GM20000 (cell line): ENCODE data around the gene MTMR2.

Source experiments
- DNase-seq: peaks from one replicate; pipeline ENCODE4 v3.0.0; 2012; ENCODE audit warnings: low spot score
- CTCF ChIP-seq: IDR thresholded peaks from 2 replicates; pipeline ENCODE4 v1.5.1; 2012; ENCODE audit warnings: mild to moderate bottlenecking, control low read depth; ENCODE audit errors: extremely low read depth, missing control alignments

The MTMR2 gene

GRCh38 chr11:95805869-95806268 is 118.0 kb downstream of the MTMR2 start:
- DNase-seq, result no peak
- no peak for TF ChIP-seq CTCF

GRCh38 chr11:95803973-95804372 is 119.9 kb downstream of the MTMR2 start:
- TF ChIP-seq CTCF, result no peak
- no peak for DNase-seq

- TF ChIP-seq CTCF, result no peak
- no peak for DNase-seq
These were observed 121.1 kb downstream of the MTMR2 start for GRCh38 chr11:95802806-95803205.

GRCh38 chr11:95800438-95800837 is 123.5 kb downstream of the MTMR2 start:
- no peak for TF ChIP-seq CTCF
- no peak for DNase-seq

GRCh38 chr11:95799546-95799945 is 124.4 kb downstream of the MTMR2 start:
- DNase-seq, result no peak
- no peak for TF ChIP-seq CTCF

GRCh38 chr11:95796501-95796900 is 127.4 kb downstream of the MTMR2 start:
- no peak for TF ChIP-seq CTCF

GRCh38 chr11:95795627-95796295 is 128.1 kb downstream of the MTMR2 start:
- DNase-seq, result no peak
- TF ChIP-seq CTCF, result no peak

More at GRCh38 chr11:95796501-95796900, 127.4 kb downstream of the MTMR2 start:
- no peak for DNase-seq
